Measurements from ENCODE around the gene ABTB2. TPM values are rescaled to one million over a fixed set of nuclear protein-coding genes. Genes with fewer than 3 reads are reported as not detected.
A peak's percentile ranks its signal among the peaks of the same experiment; 100 is the strongest.

Gene ABTB2
- total and polyA plus RNA-seq, 7 donors, result 1.3 to 12.9 (median 2.5) TPM

GRCh38 chr11:34358728-34359547 lies 1.1 kb upstream of the ABTB2 start:
- no peaks in the 10 kb centered on the region for H3K9me3 ChIP-seq
- peaks cover 0 to 33% (median 27%) of the 10 kb centered on the region in 4 donors for H3K4me1 ChIP-seq
- DNase-seq, result peak; percentile 88
- no peaks in the 10 kb centered on the region for H3K36me3 ChIP-seq
- H3K27me3 ChIP-seq, result no peaks in the 10 kb centered on the region
- H3K27ac ChIP-seq, result peak overlapping the region; percentile 74 to 88 (median 85)
- intact Hi-C loops (cut with DNase I), result loop anchor here (1.0 to 5.0 kb wide), 7 partner anchors 80 to 362 kb away; partner anchors contain the start of gene NAT10
- 0 to 1% methylated on average over 39 of the region's 39 CpGs for WGBS, 2 donors
- H3K4me3 ChIP-seq, result peak overlapping the region; percentile 12 to 64 (median 54)
- no peak for TF ChIP-seq EP300 (IDR thresholded peaks at IDR 0.05)
- TF ChIP-seq CTCF (IDR thresholded peaks at IDR 0.05), result peak; percentile 87 to 99 (median 93)
- peak in 2 of 4 donors; percentile 7 to 33 for TF ChIP-seq POLR2AphosphoS5 (IDR thresholded peaks at IDR 0.05)

- peak; percentile 88 for DNase-seq
- Histone ChIP-seq H3K36me3 (no peaks in the 10 kb centered on the region), H3K27ac (peak overlapping the region; percentile 74 to 88 (median 85)), H3K4me3 (peak overlapping the region; percentile 40 to 64 (median 54)), H3K27me3 (no peaks in the 10 kb centered on the region), H3K9me3 (no peaks in the 10 kb centered on the region), H3K4me1 (peaks cover 0 to 33% (median 27%) of the 10 kb centered on the region in 4 donors)
- TF ChIP-seq CTCF (IDR thresholded peaks at IDR 0.05), result no peak
- TF ChIP-seq POLR2A (IDR thresholded peaks at IDR 0.05), result no peak
- no peak for TF ChIP-seq EP300 (IDR thresholded peaks at IDR 0.05)
- no peak for TF ChIP-seq POLR2AphosphoS5 (IDR thresholded peaks at IDR 0.05)
- WGBS, 2 donors, result 0 to 1% methylated on average over 25 of the region's 25 CpGs
- intact Hi-C loops (cut with DNase I), result loop anchor here (2.0 to 5.0 kb wide), 5 partner anchors 86 to 361 kb away; partner anchors contain the start of gene NAT10
Measured at GRCh38 chr11:34358258-34358727, 483 bp upstream of the ABTB2 start.

GRCh38 chr11:34356913-34357700 lies 703 bp downstream of the ABTB2 start:
- DNase-seq, result peak; percentile 83

More at GRCh38 chr11:34356913-34357700, 703 bp downstream of the ABTB2 start:
- Histone ChIP-seq H3K4me3 (peak overlapping the region; percentile 33 to 64 (median 54)), H3K9me3 (no peaks in the 10 kb centered on the region), H3K27me3 (no peaks in the 10 kb centered on the region), H3K36me3 (no peaks in the 10 kb centered on the region), H3K4me1 (peaks cover 0 to 33% (median 27%) of the 10 kb centered on the region in 4 donors), H3K27ac (peak overlapping the region; percentile 83 to 88 (median 85))
- 1% methylated on average over 83 of the region's 83 CpGs for WGBS, 2 donors
- no peak for TF ChIP-seq CTCF (IDR thresholded peaks at IDR 0.05)
- TF ChIP-seq EP300 (IDR thresholded peaks at IDR 0.05), result no peak
- TF ChIP-seq POLR2A (IDR thresholded peaks at IDR 0.05), result no peak
- no peak for TF ChIP-seq POLR2AphosphoS5 (IDR thresholded peaks at IDR 0.05)
- intact Hi-C loops (cut with DNase I), result loop anchor here (5.0 kb wide), 2 partner anchors 85 to 250 kb away; partner anchors contain the start of gene NAT10
